Stimulated activated CD8-positive, alpha-beta memory T cell treated with anti-CD3 and anti-CD28 coated beads, Interleukin-2, amount 100 ng/mL, for 48 hours (primary cell): ENCODE data around the gene ATP6V1C2.

Source experiments
- DNase-seq, 2 donors: peaks; one replicate each; pipeline ENCODE4 v3.0.0-alpha.2; 2020; ENCODE audit warnings: low read depth in 2 of 2

The ATP6V1C2 gene

GRCh38 chr2:10732924-10733565 lies 11.6 kb downstream of the ATP6V1C2 start:
- no peak for DNase-seq

DNA sequence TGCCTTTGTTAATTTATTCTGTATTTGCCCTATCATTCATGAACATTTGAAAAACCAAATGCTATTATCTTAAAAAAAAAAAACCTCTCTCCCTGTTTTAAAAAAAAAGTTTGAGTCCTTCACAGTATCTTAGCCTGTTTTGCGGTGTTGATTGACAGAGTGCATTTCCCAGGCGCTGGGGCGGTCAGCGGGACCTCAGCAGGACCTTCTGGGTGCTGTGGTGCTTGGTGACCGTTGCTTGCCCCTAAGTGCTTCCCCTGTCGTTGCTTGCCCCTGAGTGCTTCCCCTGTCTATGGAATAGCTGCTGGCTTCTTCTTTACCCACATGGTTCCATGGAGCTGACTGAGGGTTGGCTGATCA lies 12.1 kb downstream of the ATP6V1C2 start:
- DNase-seq: no peak

DNA sequence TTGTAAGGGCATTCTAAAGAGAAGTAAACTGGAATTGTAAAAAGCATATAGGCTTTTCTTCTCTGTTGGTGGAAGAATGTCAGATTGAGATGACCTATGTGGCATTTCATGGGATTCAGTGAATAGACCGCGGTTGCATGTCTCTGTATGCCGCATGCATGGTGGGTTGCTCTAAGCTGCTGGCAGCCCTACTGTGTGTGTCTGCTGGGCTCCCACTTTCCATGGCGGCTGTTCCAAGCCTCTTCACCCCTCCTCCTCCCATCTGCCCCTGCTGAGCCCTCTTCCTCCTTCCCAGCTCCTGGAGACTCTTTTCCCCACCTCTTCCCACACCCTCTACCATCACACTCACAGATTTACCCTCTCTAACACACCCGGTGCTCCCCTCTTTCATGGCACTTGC lies 12.6 kb downstream of the ATP6V1C2 start:
- no peak for DNase-seq

DNA sequence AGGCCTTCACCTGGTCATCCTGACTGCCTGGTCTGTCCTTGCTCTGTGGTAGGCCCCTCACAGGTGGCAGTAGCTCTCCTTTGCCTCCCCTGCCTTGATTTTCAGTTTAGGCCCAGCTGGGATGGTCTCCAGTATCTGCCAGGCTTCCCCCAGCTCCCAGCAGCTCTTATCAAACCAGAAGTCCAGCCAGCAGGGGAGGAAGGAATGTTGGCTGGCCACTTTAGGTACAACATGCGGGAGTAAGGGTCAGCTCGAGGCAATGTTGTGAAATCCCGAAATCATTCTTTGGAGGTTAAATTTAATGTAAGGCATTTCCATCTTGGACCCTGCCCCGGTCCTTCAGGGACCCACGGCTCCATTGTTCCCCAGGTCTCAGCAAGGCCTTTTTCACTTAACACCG lies 16.8 kb downstream of the ATP6V1C2 start:
- no peak for DNase-seq

DNA sequence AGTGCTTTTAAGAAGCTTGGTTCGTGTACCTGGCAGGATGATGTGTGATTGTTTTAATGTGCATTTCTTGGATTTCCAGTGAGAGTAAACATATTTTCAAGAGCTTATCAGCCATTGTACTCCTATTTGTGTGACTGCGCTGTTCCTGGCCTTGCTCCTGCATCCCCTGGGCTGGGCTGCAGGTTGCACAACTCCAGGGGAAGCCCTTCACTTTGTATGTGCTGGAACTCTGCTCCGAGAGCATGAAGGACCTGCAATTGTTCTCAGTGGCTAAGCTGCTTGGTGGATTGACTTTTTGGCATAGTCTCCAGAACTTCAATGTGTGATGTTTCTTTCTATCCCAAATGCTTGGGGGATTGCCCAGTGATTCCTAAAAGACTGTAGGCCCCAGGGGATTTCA lies 18.8 kb downstream of the ATP6V1C2 start:
- no peak for DNase-seq

GRCh38 chr2:10741139-10741538 lies 19.7 kb downstream of the ATP6V1C2 start:
- no peak for DNase-seq

- no peak for DNase-seq
These were observed 21.2 kb downstream of the ATP6V1C2 start for GRCh38 chr2:10742666-10743065.

DNA sequence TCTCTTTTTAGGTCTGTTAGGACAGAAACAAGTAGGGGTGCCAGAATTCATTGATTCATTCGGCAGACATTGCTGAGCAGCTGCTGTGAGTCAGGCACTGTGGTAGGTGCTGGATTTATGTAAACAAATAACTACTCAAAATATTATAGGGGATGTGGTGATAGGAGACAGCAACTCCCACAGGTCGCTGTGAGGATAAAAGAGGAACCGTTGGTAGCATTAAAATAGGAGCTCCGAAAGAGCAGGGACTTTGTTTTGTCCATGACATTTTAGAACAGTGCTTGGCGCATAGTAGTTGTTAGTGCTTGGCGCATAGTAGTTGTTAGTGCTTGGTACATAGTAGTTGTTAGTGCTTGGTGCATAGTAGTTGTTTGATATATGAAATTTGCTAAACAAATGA lies 29.2 kb downstream of the ATP6V1C2 start:
- no peak for DNase-seq

GRCh38 chr2:10752236-10752635 lies 30.8 kb downstream of the ATP6V1C2 start:
- DNase-seq: no peak

DNA sequence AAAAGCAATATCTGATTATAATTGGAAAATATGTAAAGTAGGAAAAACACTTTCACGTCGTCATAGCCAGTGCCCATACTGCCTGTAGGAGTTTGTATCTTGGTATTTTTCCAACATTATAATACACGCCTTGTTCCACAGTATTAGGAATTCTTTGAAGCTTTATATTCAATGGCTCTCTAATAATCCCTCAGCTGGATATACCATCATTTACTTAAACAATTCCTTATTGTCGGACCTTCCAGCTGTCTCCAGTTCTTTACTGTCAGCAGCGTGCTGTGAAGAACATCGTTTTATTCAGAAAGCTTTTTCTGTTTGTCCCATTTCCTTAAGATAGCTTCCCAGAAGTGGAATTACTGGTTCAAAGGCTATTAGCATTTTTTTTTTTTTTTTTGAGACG lies 31.7 kb downstream of the ATP6V1C2 start:
- no peak for DNase-seq

- DNase-seq: no peak
These were observed 32.4 kb downstream of the ATP6V1C2 start for GRCh38 chr2:10753876-10754275.

- DNase-seq: no peak
These were observed 34.2 kb downstream of the ATP6V1C2 start for GRCh38 chr2:10755621-10756020.

DNA sequence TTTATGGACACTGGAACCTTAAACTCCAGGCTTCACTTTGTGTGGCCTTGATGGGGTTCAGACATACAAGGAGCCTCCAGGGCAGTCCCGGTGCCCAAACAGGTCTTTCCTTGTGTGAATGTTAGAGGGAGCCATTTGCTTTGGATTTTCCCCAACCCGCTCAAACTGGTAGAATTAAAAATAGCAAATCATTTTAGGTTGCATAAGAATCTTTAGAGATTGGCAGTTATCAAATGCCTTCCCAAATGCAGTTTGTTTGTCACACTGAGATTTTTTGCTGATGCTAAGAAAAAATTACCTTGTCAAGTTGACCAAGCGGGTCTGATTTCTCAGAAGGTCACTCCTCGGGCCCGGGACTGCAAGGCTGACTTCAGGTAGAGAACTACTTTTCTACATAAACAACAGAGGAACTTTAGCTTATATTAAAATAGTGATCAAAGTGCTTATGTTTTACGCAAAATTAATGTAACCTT lies 36.4 kb downstream of the ATP6V1C2 start:
- no peak for DNase-seq

DNA sequence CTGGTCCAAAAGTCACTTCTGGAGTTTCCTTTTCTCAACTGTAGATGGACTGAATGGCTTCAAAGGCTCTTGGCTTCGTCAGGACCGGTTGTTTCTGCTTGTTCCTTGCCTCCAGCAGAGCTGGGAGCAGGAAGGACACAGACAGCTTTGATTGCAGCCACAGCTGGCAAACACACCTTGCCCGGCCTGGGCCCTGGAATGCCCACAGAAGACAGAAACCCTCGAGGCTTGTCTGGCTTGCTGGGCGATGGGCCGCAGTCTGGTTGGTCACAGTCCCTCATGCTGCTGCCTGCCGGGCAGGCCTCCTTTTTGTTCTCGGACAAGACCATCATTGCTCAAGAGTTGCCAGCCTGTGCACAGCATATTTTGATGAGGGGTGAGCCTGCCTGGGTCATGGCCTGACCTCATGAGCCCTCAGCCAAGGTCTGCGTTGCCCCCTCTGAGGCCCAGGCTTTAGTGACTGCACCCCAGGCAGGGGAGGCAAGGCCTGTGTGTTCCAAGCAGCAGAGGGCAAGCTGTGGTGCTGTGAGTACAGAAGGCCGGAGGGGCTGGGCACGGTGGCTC lies 37.8 kb downstream of the ATP6V1C2 start:
- no peak for DNase-seq

DNA sequence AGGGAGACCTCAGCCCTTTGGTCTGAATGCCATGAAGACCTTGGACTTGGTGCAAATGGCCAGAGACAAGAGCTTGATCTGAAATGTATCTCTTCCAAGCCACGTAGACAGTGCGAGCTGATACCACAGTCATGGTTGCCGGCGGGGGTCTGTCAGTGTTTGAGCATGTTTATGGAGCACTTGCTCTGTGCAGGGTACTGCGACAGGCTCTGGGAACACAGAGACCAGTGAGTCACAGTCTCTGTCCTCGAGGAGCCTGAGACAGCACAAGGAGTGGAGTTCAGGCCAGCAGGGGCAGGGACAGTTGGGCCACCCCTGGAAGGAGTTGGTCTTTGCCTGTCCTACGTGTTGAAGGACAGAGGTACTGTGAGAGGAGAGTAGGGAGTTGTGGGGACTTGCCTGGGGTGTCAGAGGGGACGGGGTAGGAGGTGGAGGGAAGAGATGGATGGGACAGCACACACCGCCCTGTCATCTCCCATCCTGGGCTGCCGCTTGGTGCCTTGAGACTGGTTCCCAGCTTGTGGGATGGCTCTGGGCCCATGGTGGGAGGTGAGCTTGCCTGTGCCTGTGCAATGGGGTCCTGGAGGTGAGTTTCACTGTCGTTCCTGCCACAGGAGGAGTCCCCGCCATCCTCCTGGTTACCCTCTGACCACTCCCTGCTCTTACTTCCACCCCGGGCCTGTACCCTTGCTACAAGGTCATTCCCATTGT lies 39.5 kb downstream of the ATP6V1C2 start:
- DNase-seq: no peak

DNA sequence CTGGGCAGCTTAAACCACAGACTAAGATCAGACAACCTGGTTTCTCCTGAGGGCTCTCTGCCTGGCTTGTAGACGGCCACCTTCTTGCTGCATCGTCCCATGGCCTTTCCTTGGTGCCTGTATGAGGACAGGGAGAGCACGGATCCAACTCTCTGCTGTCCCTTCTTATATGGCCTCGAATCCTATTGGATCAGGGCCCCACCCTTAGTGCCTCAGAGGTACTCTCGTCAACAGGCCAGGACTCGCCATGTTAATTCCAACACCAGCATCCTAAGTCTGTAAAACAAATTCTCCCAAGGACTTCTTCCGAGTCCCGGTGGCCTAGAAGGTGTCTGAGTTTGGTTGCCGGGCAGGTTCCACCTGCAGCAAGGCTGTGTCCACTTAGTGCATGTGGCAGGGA lies 40.2 kb downstream of the ATP6V1C2 start:
- DNase-seq: no peak

DNA sequence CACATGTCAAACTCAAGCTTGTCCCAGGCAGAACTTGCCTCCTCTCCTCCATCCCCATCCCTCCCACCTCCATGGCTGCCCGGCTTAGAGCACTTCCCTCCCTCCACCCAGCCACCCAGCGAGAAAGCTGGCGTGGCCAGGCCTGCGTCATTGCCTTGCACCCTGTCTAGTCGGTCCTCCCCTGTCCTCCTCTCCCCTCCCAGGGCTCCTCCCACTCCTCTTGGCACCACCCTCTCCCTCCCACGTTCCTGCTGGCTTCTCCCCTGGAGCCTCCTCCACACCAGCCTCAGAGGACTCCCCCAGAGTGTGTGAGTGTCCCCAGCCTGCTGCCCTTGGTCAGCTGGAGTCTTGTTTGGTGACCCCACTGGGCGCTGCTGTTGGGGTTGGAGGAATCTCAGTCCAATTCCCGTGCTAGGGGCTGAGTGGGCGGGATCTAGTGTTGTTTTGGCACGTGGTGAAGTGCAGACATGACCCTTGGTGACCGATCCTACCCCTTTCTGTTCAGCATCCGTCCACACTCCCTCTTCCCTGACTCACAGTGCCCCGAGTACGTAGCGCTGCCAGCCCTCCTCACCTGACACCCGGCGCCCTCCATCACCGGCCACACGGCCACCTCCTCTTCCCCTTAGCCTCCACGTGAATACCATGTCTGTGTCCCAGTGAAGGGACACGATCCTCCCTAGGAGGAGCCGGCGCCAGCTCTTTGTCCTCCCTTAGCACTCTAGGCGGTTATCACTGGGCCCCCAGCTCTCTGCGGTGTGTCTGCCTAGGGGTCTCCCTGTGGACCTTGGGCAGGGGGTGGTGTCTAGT lies 41.4 kb downstream of the ATP6V1C2 start:
- no peak for DNase-seq

DNA sequence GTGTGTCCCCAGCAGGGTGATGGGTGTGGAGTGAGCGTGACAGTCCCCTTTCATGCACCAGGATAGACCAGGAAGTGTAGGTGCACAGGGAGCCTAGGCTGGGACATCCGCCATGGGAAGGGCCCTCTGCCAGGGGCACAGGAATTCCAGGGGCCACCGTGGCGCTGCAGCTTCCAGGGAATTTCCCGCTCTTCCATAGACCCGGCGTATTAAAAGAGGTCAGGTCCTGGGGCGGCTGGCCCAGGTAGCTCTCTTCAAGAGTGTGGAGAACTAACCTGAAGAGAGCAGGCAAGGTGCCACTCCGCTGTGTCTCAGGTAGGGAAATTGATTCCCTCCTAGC lies 42.0 kb downstream of the ATP6V1C2 start:
- no peak for DNase-seq

- DNase-seq: no peak
These were observed 42.8 kb downstream of the ATP6V1C2 start for GRCh38 chr2:10764096-10764785.

- DNase-seq: no peak
These were observed 43.5 kb downstream of the ATP6V1C2 start for GRCh38 chr2:10764896-10765295.

GRCh38 chr2:10765461-10765860 lies 44.0 kb downstream of the ATP6V1C2 start:
- no peak for DNase-seq

DNA sequence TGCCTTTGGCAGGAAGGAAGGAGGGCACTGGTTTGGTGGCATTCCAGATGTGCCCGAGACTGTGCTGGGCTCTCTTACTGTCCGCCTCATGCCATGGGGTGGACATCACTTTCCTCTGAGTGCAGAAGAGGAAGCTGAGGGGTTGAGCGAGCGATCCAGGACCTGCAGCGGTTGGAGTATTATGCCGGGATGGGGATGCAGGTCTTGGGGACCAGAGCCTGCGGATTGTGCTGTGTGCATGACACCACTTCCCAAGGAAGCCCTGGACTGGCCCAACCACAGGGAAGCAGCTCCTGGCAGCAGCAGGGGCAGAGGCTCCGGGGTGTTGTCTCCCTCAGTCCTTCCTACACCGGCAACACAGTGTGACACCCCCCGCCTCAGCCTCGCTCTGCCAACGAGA lies 44.5 kb downstream of the ATP6V1C2 start:
- DNase-seq: no peak
